Stimulated activated CD4-positive, alpha-beta T cell treated with anti-CD3 and anti-CD28 coated beads, TNF-alpha, amount 100 ng/mL, for 48 hours (primary cell): ENCODE measurements around the gene IMMP1L.

Experiments used
- DNase-seq, 3 donors: peaks; one replicate each; pipeline ENCODE4 v3.0.0-alpha.2; 2020; ENCODE audit warnings: low read depth in 3 of 3

IMMP1L gene

DNA sequence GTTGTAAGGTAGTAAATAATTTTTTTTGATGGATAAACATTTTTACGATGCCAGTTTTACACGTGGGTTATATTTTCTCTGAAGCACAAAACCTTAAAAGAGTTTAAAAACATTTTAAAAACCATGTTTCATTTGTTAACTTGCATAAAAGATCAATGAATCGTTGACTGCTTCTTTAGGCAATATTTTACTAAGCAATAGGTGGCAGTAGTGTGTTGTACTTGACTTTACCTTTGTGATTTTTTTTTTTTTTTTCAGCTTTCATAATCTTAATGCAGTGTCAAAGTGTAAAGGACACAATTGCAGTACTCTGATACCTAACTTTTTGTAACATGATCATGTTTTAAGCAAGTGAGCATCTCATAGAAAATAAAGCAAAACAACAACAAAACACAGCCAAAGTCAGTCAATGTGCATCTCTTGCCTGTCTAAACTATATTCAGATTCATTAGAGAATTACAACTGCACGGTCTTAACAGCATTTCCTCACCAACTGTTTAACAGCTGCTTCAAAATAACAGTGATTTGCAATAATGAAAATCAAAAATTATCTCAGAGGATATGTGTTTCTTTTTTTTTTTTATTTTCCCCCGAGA lies 112.1 kb downstream of the IMMP1L start:
- DNase-seq: no peak

GRCh38 chr11:31387379-31387778 lies 122.0 kb downstream of the IMMP1L start:
- no peak for DNase-seq

DNA sequence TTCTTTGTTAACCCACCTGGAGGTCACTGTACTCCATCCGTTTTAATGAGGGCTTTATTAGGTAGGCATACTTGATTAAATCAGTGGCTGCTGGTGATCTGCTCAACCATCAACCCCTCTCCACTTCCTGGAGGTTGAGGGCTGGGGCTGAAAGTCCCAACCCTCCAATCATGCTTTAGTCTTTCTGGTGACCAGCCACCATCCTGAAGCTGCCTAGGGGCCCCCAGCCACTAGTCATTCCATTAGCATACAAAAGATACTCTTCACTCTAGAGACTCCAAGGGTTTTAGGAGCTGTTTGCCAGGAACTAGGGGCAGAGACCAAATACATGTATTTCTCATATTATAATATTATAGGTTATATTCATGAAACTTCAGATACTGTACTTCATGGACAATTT lies 126.3 kb downstream of the IMMP1L start:
- no peak for DNase-seq
